ENCODE results near the gene MEX3D.
"Not testable (repeated sequence)": the region's sequence is repeated elsewhere in the genome, so short reads cannot be mapped to it uniquely, and the experiment has no call there.

GRCh38 chr19:1519802-1520201, 48.3 kb downstream of the MEX3D start:
- TF ChIP-seq POLR2A, POLR2AphosphoS5, CTCF, EP300 (IDR thresholded peaks at IDR 0.05): not testable (repeated sequence)

Data from sigmoid colon (tissue), 4 donors.